ENCODE results near the gene CTAGE1.
A peak's percentile ranks its signal among the peaks of the same experiment; 100 is the strongest.

CTAGE1 gene

DNA sequence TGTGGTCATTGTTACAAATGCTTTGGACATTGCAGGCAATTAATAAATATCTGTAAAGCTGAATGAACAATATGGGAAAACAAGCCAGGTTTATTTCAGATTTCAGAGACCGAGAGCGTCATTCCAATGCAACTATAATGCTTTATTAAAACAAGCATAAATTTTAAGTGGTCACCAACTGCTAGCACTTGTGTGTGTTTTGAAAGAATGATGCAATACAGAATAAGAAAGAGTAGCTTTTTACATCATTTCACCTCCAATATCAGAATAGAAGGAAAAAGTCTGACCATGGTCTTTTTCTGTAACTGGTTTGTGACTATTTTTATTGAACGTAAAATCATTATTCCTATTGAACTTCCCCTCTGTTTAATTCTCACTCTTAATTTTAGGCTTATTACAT, 7.6 kb downstream of the CTAGE1 start:
- no peak for DNase-seq (ENCODE audit: low read depth)
- TF ChIP-seq, protein P1, sequence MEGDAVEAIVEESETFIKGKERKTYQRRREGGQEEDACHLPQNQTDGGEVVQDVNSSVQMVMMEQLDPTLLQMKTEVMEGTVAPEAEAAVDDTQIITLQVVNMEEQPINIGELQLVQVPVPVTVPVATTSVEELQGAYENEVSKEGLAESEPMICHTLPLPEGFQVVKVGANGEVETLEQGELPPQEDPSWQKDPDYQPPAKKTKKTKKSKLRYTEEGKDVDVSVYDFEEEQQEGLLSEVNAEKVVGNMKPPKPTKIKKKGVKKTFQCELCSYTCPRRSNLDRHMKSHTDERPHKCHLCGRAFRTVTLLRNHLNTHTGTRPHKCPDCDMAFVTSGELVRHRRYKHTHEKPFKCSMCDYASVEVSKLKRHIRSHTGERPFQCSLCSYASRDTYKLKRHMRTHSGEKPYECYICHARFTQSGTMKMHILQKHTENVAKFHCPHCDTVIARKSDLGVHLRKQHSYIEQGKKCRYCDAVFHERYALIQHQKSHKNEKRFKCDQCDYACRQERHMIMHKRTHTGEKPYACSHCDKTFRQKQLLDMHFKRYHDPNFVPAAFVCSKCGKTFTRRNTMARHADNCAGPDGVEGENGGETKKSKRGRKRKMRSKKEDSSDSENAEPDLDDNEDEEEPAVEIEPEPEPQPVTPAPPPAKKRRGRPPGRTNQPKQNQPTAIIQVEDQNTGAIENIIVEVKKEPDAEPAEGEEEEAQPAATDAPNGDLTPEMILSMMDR (IDR thresholded peaks at IDR 0.05; ENCODE audit: insufficient read depth, low read depth, low read length, missing control alignments), result no peak

DNA sequence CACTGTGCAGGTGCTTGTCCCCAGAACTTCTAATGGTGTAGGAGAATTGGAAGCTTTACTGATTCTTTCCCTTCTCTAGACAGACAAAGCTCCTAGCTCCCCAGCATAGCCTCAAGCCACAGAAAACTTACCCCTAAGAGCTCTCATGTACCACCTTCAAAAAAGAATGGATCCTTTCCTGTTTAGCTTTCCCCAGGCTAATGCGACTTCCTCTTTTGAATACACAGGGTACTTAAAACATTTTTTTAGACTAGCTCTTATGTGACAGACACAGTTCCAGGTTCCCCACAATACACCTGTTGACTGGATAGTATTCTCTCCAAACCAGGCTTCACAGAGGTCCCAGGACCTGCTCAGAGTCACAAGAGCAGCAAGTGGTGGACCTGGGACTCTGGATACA, 8.3 kb downstream of the CTAGE1 start:
- TF ChIP-seq, protein P1 (IDR thresholded peaks at IDR 0.05; ENCODE audit: insufficient read depth, low read depth, low read length, missing control alignments), result no peak
- DNase-seq (ENCODE audit: low read depth), result no peak
- no peak overlapping the region for H3K4me3 ChIP-seq (ENCODE audit: low read length)

More for the DNA sequence above, 7.6 kb downstream of the CTAGE1 start:
- no peak overlapping the region for H3K4me3 ChIP-seq (ENCODE audit: low read length)

DNA sequence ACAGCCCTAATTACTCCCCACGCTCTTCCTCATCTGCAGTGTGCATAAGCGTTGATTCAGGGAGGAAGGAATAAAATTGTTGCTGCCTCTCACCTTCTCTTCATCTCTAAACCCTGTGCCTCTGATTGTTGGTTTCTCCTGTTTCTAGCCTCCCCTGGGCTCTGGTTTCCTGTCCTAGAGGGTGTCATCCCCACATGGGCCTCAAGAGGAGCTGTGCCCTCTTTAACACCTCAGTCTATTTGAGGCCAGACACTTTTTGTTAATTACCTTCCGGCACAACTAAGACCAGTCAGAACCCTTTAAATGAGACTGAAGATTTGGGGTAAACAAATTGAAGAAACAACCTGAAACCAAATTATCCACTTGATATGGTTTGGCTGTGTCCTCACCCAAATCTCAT, 9.7 kb downstream of the CTAGE1 start:
- TF ChIP-seq, protein P1 (IDR thresholded peaks at IDR 0.05; ENCODE audit: insufficient read depth, low read depth, low read length, missing control alignments), result no peak
- no peak for DNase-seq (ENCODE audit: low read depth)
- no peak overlapping the region for H3K4me3 ChIP-seq (ENCODE audit: low read length)

DNA sequence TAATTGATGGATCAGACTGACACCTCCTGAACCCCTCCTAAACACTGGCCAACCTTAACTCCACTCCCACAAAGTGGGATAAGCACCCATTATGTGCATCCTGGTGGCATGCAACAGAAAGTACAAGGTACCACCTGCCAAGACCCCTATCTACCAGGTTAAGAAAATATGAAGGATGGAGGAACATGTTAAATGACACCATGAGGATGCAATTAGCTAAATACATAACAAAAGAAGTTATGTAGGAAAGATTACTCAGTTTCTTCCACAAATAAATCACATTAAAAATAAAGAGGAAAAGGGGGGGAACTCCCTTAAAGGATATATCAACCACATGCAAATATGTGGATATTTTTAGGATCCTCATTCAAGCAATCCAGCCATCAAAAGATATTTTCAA, 12.6 kb downstream of the CTAGE1 start:
- no peak overlapping the region for H3K4me3 ChIP-seq (ENCODE audit: low read length)
- TF ChIP-seq, protein P1 (IDR thresholded peaks at IDR 0.05; ENCODE audit: insufficient read depth, low read depth, low read length, missing control alignments), result no peak
- DNase-seq (ENCODE audit: low read depth), result no peak

DNA sequence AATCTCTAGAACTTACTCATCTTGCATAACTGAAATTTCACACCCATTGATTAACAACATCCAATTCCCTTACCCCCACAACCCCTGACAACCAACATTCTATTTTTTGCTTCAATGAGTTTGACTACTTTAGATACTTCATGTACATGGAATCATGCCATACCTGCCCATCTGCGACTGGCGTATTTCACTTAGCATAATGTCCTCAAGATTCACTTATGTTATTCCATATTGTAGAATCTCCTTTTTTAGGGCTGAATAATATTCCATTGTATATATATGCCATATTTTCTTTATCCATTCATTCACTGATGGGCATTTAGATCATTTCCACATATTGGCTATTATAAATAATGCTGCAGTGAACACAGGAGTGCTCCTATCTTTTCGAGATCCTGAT, 13.8 kb downstream of the CTAGE1 start:
- TF ChIP-seq, protein P1 (IDR thresholded peaks at IDR 0.05; ENCODE audit: insufficient read depth, low read depth, low read length, missing control alignments), result no peak
- H3K4me3 ChIP-seq (ENCODE audit: low read length), result no peak overlapping the region
- no peak for DNase-seq (ENCODE audit: low read depth)

DNA sequence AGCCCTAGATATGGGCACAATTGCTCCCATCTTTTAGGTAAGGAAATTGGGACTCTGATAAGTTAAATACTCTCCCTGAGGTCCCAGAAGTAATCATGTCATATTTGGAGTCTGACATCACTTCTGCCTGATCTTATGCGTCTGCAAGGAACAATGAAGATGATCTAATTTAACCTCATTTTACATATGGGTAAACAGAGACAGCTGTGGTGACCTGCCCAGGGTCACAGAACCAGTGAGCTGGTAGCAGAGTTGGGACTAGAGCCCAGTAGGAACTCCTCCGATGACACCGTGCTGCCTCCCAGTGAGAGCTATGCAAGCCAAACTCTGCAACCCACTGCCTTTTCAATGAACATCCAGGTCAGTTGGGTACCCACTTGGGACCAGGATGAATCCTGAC, 17.8 kb downstream of the CTAGE1 start:
- no peak overlapping the region for H3K4me3 ChIP-seq (ENCODE audit: low read length)
- TF ChIP-seq, protein P1 (IDR thresholded peaks at IDR 0.05; ENCODE audit: insufficient read depth, low read depth, low read length, missing control alignments), result no peak
- DNase-seq (ENCODE audit: low read depth), result peak; percentile 24

DNA sequence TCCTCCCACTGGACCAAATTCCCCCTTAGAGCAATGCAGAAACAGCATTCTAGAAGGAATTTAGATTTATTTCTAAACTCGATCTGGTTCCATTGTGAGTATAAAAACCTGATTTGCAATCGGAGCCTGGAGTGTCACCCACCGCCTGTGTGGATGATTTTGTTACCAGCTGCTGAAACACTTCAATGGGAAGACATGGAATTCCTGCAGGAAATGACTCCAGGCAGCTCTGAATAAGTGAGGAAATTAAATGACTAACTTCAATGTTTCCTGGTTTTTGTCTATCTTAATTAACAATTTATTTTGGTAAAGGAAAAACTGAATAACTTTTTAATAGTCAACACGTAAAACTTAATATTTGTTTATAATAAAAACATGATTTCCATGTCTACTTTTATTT, 19.3 kb downstream of the CTAGE1 start:
- DNase-seq (ENCODE audit: low read depth), result peak; percentile 16
- H3K4me3 ChIP-seq (ENCODE audit: low read length), result no peak overlapping the region
- TF ChIP-seq, protein P1 (IDR thresholded peaks at IDR 0.05; ENCODE audit: insufficient read depth, low read depth, low read length, missing control alignments), result no peak

All from epithelial cell of esophagus (primary cell).